Activated B cell treated with CpG ODN at 0.5 μM for 24 hours (primary cell): ENCODE measurements around the gene CMC1. TPM values are rescaled to one million over a fixed set of nuclear protein-coding genes. Genes with fewer than 3 reads are reported as not detected.

Source experiments
- ATAC-seq: fragments of 200-7000 bp; cut with Tn5 transposase; one replicate; pipeline ENCODE4 v1.10.0; 2021; ENCODE audit warnings: low read depth, mild to moderate bottlenecking, moderate library complexity
- CTCF ChIA-PET: fragments of 350-600 bp; sonication (Branson Sonifier 250); formaldehyde crosslinking; loops from one replicate; lab custom pipeline; 2021; ENCODE audit warnings: antibody characterized with exemption; lab: Charles Lee
- POLR2A ChIA-PET: fragments of 350-600 bp; sonication (Branson Sonifier 250); formaldehyde crosslinking; loops from one replicate; lab custom pipeline; 2021; ENCODE audit warnings: antibody characterized with exemption; lab: Charles Lee
- DNase-seq: peaks from one replicate; pipeline ENCODE4 v3.0.0; 2022
- H3K27ac Mint-ChIP-seq: one replicate; pipeline ENCODE4 v1.8.0; 2020; ENCODE audit warnings: mixed read lengths
- H3K27me3 Mint-ChIP-seq: one replicate; pipeline ENCODE4 v1.8.0; 2021; ENCODE audit warnings: mixed read lengths
- H3K36me3 Mint-ChIP-seq: one replicate; pipeline ENCODE4 v1.8.0; 2021; ENCODE audit warnings: low read depth, mixed read lengths
- H3K4me1 Mint-ChIP-seq: one replicate; pipeline ENCODE4 v1.8.0; 2021; ENCODE audit warnings: mixed read lengths
- H3K4me3 Mint-ChIP-seq: one replicate; pipeline ENCODE4 v1.8.0; 2020; ENCODE audit warnings: mild to moderate bottlenecking, mixed read lengths
- H3K9me3 Mint-ChIP-seq: one replicate; pipeline ENCODE4 v1.8.0; 2020; ENCODE audit warnings: mixed read lengths
- intact Hi-C: fragments of 100-400 bp; cut with micrococcal nuclease; formaldehyde crosslinking; loops from one replicate; pipeline ENCODE4 v1.15.1; 2024
- total RNA-seq: library from RNA; stranded (reverse); gene quantifications from 2 replicates; pipeline ENCODE4 v1.2.3, GENCODE V29; 2022
- TF ChIP-seq, protein P1 (sequence below): fragments of 200-600 bp; IDR thresholded peaks from one replicate; pipeline ENCODE4 v1.8.0; 2022; ENCODE audit warnings: antibody characterized with exemption, mild to moderate bottlenecking

CMC1 gene
- total RNA-seq, 1 donor from 2014 or later, result 14.2 TPM

DNA sequence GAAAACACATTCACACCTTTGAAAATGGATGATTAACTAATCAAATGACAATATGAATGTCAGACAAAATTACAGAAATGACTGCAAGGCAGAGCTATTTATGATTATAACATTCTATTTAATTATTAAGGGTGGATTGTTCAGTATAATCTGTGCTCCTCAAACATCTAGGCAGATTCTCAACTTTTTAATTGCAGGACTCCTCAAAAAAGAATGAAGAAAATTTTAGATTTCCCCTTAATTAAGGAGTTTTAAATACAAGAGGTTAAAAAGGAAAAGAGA lies 22.6 kb upstream of the CMC1 start:
- Mint-ChIP-seq H3K9me3 (peaks cover 17% of the 10 kb centered on the region), H3K36me3 (no peaks in the 10 kb centered on the region), H3K27me3 (peaks cover 3% of the 10 kb centered on the region), H3K27ac (no peak overlapping the region), H3K4me1 (no peaks in the 10 kb centered on the region), H3K4me3 (no peak overlapping the region)
- DNase-seq (no peak), ATAC-seq (no peak)
- TF ChIP-seq, protein P1, sequence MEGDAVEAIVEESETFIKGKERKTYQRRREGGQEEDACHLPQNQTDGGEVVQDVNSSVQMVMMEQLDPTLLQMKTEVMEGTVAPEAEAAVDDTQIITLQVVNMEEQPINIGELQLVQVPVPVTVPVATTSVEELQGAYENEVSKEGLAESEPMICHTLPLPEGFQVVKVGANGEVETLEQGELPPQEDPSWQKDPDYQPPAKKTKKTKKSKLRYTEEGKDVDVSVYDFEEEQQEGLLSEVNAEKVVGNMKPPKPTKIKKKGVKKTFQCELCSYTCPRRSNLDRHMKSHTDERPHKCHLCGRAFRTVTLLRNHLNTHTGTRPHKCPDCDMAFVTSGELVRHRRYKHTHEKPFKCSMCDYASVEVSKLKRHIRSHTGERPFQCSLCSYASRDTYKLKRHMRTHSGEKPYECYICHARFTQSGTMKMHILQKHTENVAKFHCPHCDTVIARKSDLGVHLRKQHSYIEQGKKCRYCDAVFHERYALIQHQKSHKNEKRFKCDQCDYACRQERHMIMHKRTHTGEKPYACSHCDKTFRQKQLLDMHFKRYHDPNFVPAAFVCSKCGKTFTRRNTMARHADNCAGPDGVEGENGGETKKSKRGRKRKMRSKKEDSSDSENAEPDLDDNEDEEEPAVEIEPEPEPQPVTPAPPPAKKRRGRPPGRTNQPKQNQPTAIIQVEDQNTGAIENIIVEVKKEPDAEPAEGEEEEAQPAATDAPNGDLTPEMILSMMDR, result no peak
- ChIA-PET POLR2A (no interaction called here), CTCF (no interaction called here)
- intact Hi-C loops, result no loop called here

DNA sequence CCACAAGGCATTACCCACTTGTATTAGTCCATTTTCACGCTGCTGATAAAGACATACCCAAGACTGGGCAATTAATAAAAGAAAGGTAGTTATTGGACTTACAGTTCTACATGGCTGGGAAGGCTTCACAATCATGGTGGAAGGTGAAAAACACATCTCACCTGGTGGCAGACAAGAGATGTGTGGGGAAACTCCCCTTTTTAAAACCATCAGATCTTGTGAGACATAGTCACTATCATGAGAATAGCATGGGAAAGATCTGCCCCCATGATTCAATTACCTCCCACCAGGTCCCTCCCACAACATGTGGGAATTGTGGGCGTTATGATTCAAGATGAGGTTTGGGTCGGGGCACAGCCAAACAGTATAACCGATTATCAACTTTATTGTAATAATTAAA lies 17.0 kb upstream of the CMC1 start:
- POLR2A ChIA-PET, result no interaction called here
- intact Hi-C loops, result no loop called here
- CTCF ChIA-PET, result no interaction called here
- H3K4me1 Mint-ChIP-seq, result no peaks in the 10 kb centered on the region
- no peak overlapping the region for H3K4me3 Mint-ChIP-seq
- peaks cover 3% of the 10 kb centered on the region for H3K27me3 Mint-ChIP-seq
- H3K36me3 Mint-ChIP-seq, result no peaks in the 10 kb centered on the region
- peaks cover 2% of the 10 kb centered on the region for H3K9me3 Mint-ChIP-seq
- no peak overlapping the region for H3K27ac Mint-ChIP-seq
- no peak for DNase-seq
- TF ChIP-seq, protein P1, result no peak
- ATAC-seq, result no peak

DNA sequence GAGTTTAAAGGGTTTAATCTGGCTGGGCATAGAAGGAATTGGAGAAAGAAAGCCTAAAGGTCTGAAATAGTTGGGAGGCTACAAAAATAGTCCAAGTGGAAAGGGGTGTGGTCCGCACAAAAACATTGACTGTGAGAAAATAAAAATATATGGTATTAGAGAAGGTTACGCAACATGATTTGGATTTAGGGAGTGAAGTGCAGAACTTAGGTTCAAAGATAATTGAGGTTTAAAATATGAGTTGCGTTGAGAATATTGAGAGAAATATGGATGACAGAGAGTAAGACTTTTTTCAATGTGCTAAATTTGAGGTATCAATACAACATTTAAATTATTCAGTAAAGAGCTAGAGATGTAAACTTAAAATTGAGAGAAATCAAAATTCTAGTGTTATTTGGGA lies 15.4 kb upstream of the CMC1 start:
- ChIA-PET CTCF (no interaction called here), POLR2A (no interaction called here)
- Mint-ChIP-seq H3K4me1 (no peaks in the 10 kb centered on the region), H3K27ac (no peak overlapping the region), H3K4me3 (no peak overlapping the region), H3K36me3 (no peaks in the 10 kb centered on the region), H3K9me3 (no peaks in the 10 kb centered on the region), H3K27me3 (peaks cover 2% of the 10 kb centered on the region)
- DNase-seq (no peak), ATAC-seq (no peak)
- intact Hi-C loops, result no loop called here
- TF ChIP-seq, protein P1, result no peak

GRCh38 chr3:28228623-28229022 lies 12.8 kb upstream of the CMC1 start:
- Mint-ChIP-seq H3K27me3 (peaks cover 2% of the 10 kb centered on the region), H3K4me1 (no peaks in the 10 kb centered on the region), H3K27ac (no peak overlapping the region), H3K4me3 (no peak overlapping the region), H3K36me3 (no peaks in the 10 kb centered on the region), H3K9me3 (no peaks in the 10 kb centered on the region)
- ATAC-seq, result no peak
- intact Hi-C loops, result no loop called here
- ChIA-PET CTCF (no interaction called here), POLR2A (no interaction called here)
- DNase-seq, result no peak
- TF ChIP-seq, protein P1, result no peak

GRCh38 chr3:28232659-28233058 lies 8.8 kb upstream of the CMC1 start:
- intact Hi-C loops, result no loop called here

More at GRCh38 chr3:28232659-28233058, 8.8 kb upstream of the CMC1 start:
- DNase-seq (no peak), ATAC-seq (no peak)
- CTCF ChIA-PET, result no interaction called here
- TF ChIP-seq, protein P1, result no peak
- H3K27me3 Mint-ChIP-seq, result no peaks in the 10 kb centered on the region
- H3K4me3 Mint-ChIP-seq, result no peak overlapping the region
- H3K27ac Mint-ChIP-seq, result no peak overlapping the region
- H3K36me3 Mint-ChIP-seq, result no peaks in the 10 kb centered on the region
- POLR2A ChIA-PET, result no interaction called here
- no peaks in the 10 kb centered on the region for H3K9me3 Mint-ChIP-seq
- H3K4me1 Mint-ChIP-seq, result no peaks in the 10 kb centered on the region
